K562 treated with DMSO at 1 percent for 12 hours (cell line): ENCODE measurements around the gene TRIP4. TPM values are rescaled to one million over a fixed set of nuclear protein-coding genes. Genes with fewer than 3 reads are reported as not detected.

Source experiments
- total RNA-seq: library from RNA; unstranded; fragments of 300-600 nt; gene quantifications from 2 replicates; pipeline ENCODE4 v1.2.3, GENCODE V29; 2022; ENCODE audit not compliant: insufficient read depth

The TRIP4 gene
- total RNA-seq: 17.3 and 25.6 TPM in 2 replicates

DNA sequence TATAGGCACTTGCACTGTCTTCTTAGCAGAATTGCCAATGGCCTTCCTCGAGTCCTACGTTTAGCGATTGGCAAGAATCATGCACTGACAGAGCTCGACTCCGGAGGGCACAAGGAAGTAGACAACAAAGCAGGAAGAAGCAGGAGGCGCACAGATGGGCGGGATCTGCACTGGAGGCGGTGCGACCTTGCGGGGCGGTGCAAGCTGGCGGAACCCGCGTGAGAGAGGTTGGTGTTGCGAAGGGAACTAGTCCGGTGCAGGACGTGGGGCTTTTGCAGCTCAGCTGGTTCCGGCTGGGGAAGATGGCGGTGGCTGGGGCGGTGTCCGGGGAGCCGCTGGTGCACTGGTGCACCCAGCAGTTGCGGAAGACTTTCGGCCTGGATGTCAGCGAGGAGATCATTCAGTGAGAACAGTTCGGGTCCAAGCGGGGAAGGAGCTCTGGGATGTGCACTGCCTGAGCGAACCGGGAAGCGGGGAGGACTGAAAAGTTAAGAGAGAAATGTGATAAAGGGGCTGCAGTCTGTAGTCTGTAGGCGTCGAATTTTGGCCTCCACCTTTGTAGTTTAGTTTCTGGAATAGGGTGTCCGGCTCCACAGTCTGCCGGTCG is at the start of gene TRIP4:
Gene TRIP4 (plus strand): TSS at position 275 of the 607 bp plus-strand sequence. CDS start 28 bp downstream, at position 303.

DNA sequence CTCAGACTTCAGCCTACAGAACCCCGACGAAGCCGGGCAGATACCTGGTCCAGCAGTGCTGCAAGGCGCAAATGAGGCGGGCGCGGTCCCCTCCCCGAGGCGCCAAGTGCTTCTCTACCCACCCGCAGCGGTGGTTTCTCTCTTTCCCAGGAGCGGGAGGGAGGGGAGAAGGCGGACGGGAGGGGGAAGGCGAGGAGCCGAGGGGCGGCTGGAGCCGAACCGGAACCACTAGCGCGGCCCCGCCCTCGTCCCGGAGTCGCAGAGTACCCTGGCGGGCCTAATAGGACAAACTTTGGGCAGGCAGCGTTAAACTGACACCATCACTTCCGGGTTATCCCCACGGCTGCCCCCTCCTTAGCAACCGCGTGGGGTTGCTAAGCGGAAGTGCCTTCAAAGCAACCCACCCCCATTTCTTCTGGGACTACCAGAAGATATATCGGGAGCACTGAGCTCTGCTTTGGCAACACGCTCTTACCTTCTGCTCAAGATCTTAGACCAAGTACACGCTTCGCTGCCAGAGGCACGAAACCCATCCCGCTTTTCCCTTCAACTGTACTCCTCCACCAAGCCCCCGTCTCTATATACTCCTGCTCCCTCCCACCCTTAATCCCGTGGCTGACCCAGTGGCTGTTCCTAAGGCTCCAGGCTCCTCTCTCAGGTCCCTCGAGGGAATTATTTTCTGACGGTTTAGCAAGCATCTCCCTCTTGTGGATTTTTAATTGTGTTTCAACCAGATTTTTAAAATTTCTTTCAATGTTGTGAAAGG is 31.5 kb upstream of the TRIP4 start, which contains the start of gene CSNK1G1:
Gene CSNK1G1 (minus strand): TSS at position 230 of the 766 bp plus-strand sequence. CDS start 55,674 bp downstream, outside the sequence.

DNA sequence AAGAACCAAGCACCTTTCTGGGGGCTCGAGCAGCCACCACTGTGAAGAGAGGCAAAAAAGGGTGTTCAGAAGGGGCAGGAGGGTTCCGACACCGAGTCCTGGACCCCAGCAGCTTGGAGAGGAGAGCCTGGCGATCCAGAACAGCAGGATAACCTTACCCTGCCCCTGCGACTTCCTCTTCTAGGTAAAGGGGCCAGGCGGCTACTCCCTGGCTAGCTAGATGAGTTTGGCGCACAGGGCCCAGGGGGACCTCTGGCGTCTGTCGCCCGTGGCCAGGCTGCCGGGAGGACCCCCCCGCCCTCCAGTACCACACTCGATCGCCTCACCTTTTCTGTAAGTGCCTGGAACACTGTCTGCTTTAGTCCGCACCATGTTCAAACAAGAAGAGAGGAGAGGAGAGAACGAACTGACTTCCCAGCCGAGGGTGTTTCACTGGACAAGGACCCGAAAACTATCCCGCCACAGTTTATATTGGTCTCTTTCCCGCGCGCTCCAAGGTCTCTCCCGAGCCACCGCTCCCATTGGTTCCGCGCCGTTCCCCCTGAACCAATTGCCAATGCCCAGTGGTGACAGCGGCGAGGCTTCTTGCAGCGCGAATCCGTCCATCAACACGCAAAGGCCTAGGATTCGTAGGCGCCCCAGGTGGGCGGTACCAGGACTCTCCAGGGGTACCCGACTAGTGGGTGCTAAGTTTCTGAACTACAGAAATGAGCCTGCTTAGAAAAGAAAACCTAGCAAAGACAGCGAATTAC is 6.5 kb upstream of the TRIP4 start, which contains the start of gene PCLAF:
Gene PCLAF (minus strand): TSS at position 442 of the 752 bp plus-strand sequence. CDS start 70 bp downstream, at position 372.

DNA sequence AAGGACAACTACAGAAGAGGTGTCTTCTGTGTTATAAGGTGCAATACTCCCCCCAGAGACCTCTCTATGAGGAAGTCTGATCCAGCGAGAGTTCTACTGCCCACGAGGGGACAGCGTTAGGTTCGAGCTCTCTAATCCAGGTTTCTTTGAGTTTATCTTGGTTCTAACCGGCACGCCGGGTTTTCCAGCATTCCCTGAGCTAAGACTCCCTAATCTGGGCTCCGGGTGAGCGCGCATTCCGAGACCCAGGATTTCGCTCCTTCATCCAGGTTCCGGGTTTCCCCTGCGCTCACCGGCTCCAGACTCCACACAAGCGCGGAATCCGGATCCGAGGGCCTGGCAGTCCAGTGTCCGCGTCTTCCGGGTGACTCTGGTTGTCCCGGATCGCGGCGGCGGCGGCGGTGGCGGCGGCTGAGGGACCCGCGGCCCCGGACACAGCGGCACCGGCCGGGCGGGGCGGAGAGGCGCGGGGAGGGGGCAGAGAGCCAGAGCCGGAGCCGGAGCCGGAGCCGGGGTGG is 72.6 kb downstream of the TRIP4 start, which contains the start of gene ZNF609:
Gene ZNF609 (plus strand): TSS at position 373 of the 518 bp plus-strand sequence. CDS start 38,842 bp downstream, outside the sequence.

Other genes with a start within 250 kb of the TRIP4 start
- 0.65 and 0.86 TPM in 2 replicates for gene SNX22, start 236.1 kb upstream of the TRIP4 start, total RNA-seq
- 454 and 538 TPM in 2 replicates for gene PPIB, start 224.8 kb upstream of the TRIP4 start, total RNA-seq
- 2.4 and 9.3 TPM in 2 replicates for gene CSNK1G1, start 31.7 kb upstream of the TRIP4 start, total RNA-seq
- gene PCLAF, start 6.4 kb upstream of the TRIP4 start, total RNA-seq: 103 and 123 TPM in 2 replicates
- 4.8 and 22.0 TPM in 2 replicates for gene ZNF609, start 72.7 kb downstream of the TRIP4 start, total RNA-seq